Type B pancreatic cell (in vitro differentiated cells): ENCODE measurements around the gene DOK6. TPM values are rescaled to one million over a fixed set of nuclear protein-coding genes. Genes with fewer than 3 reads are reported as not detected.

Experiments
- DNase-seq: peaks from one replicate; pipeline ENCODE4 v3.0.0; 2021; ENCODE audit warnings: mixed read lengths; ENCODE audit not compliant: unreplicated experiment; ENCODE audit errors: extremely low spot score
- H3K27ac Mint-ChIP-seq: 2 replicates; pipeline ENCODE4 v1.8.0; 2021; ENCODE audit warnings: mild to moderate bottlenecking, mixed read lengths
- H3K27me3 Mint-ChIP-seq: 2 replicates; pipeline ENCODE4 v1.8.0; 2021; ENCODE audit warnings: mixed read lengths
- H3K36me3 Mint-ChIP-seq: 2 replicates; pipeline ENCODE4 v1.8.0; 2021; ENCODE audit warnings: mixed read lengths
- H3K4me1 Mint-ChIP-seq: one replicate; pipeline ENCODE4 v1.8.0; 2021; ENCODE audit warnings: mixed read lengths; ENCODE audit not compliant: unreplicated experiment
- H3K4me3 Mint-ChIP-seq: 2 replicates; pipeline ENCODE4 v1.8.0; 2021; ENCODE audit warnings: mild to moderate bottlenecking, mixed read lengths
- H3K9me3 Mint-ChIP-seq: 2 replicates; pipeline ENCODE4 v1.8.0; 2021; ENCODE audit warnings: mixed read lengths
- total RNA-seq: library from RNA; stranded (reverse); gene quantifications from 2 replicates; pipeline ENCODE4 v1.2.1, GENCODE V29; 2021; ENCODE audit warnings: low replicate concordance
- TF ChIP-seq, protein P1 (sequence below): fragments of 200-600 bp; sonication (generic); conservative IDR thresholded peaks from 2 replicates; pipeline ENCODE4 v1.5.0; 2021; ENCODE audit warnings: antibody characterized with exemption, mild to moderate bottlenecking

Gene DOK6
- total RNA-seq, 1 donor from 2014 or later: 7.3 TPM

DNA sequence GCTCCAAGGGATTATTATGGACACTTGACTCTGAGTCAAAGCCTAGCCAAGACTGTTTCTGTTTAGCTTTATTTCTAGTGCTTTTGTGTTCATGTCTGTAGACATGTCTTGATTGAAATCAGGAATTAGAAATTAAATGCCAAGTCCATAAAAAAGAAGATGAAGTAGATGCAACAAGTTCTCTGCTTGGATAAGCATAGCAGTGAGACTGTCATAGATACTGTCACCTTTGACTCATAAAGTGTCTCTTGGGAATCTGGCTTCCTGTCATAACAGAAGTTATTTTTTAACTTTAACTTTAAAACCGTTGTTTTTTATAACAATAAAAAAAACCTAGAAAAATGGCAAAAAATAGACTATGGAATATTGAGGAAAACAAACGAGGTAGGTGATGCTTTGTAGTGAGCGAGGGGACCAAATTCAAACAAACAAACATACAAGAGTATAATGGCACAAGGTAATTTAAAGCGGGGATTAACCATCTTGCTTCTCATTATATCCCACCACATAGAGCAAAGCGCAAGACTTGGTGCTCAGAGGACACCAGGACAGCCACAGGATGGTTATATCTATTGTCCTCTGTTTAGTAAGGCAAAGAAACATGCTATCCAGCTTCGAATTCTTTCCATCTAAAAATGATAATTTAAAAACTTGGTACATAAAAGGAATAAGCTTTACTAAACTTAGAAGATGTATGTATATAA, 482.4 kb downstream of the DOK6 start:
- Mint-ChIP-seq H3K4me1 (peaks cover 4% of the 10 kb centered on the region), H3K36me3 (no peaks in the 10 kb centered on the region), H3K9me3 (peaks cover 5% of the 10 kb centered on the region), H3K27ac (no peak overlapping the region), H3K27me3 (no peaks in the 10 kb centered on the region), H3K4me3 (no peak overlapping the region)
- TF ChIP-seq, protein P1, sequence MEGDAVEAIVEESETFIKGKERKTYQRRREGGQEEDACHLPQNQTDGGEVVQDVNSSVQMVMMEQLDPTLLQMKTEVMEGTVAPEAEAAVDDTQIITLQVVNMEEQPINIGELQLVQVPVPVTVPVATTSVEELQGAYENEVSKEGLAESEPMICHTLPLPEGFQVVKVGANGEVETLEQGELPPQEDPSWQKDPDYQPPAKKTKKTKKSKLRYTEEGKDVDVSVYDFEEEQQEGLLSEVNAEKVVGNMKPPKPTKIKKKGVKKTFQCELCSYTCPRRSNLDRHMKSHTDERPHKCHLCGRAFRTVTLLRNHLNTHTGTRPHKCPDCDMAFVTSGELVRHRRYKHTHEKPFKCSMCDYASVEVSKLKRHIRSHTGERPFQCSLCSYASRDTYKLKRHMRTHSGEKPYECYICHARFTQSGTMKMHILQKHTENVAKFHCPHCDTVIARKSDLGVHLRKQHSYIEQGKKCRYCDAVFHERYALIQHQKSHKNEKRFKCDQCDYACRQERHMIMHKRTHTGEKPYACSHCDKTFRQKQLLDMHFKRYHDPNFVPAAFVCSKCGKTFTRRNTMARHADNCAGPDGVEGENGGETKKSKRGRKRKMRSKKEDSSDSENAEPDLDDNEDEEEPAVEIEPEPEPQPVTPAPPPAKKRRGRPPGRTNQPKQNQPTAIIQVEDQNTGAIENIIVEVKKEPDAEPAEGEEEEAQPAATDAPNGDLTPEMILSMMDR: no peak
- no peak for DNase-seq

DNA sequence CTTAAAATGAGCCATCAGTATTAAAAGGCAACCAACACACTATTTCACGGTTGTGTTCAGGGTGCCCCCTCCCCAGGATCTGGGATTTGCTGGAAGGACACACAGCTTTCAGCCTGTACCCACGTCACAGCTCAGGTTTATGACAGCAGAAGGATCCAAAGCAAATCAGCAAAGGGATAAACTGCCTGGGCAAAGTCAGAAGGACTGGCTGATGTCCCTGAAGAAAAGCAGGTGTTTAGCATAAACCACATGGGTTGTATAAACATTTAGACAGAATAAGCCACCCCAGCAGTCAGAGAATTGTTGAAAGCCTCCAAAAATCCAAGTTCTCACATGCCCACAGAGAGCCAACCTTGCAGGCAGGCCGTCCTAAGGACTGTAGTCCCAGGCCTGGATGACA, 483.1 kb downstream of the DOK6 start:
- no peaks in the 10 kb centered on the region for H3K27me3 Mint-ChIP-seq
- no peak overlapping the region for H3K4me3 Mint-ChIP-seq
- H3K36me3 Mint-ChIP-seq: no peaks in the 10 kb centered on the region
- TF ChIP-seq, protein P1: no peak
- H3K27ac Mint-ChIP-seq: no peak overlapping the region
- peaks cover 2% of the 10 kb centered on the region for H3K4me1 Mint-ChIP-seq
- DNase-seq: no peak
- peaks cover 2% of the 10 kb centered on the region for H3K9me3 Mint-ChIP-seq

DNA sequence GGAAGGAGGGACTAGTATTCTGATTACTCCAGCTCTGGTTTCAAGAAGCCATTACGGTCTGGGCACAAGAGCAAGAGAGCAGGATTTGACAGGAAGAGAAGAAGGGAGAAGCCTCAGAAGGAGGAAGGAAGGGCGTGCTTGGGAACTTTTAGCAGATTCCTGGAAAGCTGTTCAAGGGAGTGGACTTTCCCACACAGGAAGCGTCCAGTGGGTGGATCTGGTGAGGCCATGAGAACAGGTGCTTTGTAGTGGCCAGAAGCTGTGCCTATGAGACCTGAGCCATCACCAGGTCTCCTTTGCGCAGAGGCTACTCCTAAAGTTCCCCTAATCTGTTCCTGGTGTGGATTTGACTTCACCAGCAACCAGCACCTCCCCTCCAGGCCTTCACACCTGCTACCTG, 484.7 kb downstream of the DOK6 start:
- DNase-seq: no peak
- Mint-ChIP-seq H3K4me3 (no peak overlapping the region), H3K27ac (no peak overlapping the region), H3K4me1 (no peaks in the 10 kb centered on the region), H3K27me3 (no peaks in the 10 kb centered on the region), H3K9me3 (no peaks in the 10 kb centered on the region), H3K36me3 (no peaks in the 10 kb centered on the region)
- TF ChIP-seq, protein P1: no peak

DNA sequence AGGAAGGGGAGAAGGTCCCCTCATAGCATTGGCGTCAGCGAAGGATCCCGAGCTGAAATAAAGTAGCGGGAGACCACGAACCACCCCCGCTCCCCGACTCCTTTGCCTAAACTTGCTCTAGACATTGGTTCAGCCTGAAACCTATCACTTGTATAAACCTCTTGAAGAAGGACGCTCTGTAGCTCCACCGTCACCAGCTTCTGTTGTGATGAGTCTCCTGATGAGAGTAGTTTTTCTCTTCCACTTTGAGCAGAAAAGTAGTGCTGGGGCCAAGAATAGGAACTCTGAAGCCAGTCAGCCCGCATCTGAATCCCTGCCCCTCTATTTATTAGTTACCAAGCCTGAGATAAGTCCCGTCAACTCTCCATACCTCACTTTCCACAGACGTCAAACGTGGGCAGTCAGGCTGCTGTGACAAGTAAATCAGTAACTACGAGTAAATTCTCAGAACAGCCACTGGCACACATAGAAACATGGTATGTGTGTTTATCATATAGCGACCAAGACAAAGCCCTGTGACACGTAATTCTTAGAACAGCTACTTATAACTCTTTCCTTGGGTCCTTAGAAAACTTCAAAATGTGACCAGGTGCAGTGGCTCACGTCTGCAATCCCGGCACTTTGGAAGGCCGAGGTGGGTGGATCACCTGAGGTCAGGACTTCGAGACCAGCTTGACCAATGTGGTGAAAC, 485.3 kb downstream of the DOK6 start:
- Mint-ChIP-seq H3K36me3 (no peaks in the 10 kb centered on the region), H3K27ac (no peak overlapping the region), H3K4me1 (no peaks in the 10 kb centered on the region), H3K9me3 (no peaks in the 10 kb centered on the region), H3K27me3 (no peaks in the 10 kb centered on the region), H3K4me3 (peak overlapping the region; percentile 27)
- DNase-seq: no peak
- TF ChIP-seq, protein P1: no peak

DNA sequence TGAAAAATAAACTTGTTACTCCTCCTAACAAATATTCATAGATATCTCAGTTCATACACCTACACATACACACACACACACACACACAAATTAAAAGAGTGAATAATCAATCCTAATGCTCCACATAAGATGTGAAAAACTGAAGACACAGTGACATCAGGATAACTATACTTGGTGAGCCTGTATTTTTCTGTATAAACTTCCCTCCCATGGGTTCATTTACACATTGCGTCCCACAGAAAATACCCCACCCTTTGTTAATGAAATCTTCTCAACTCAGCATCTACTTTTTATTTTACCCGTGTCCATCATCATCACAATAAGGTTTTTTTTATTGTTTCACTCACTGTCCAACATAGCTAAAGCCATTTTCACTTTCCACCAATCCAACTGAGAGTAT, 486.6 kb downstream of the DOK6 start:
- H3K27me3 Mint-ChIP-seq: no peaks in the 10 kb centered on the region
- no peaks in the 10 kb centered on the region for H3K9me3 Mint-ChIP-seq
- H3K36me3 Mint-ChIP-seq: no peaks in the 10 kb centered on the region
- H3K27ac Mint-ChIP-seq: no peak overlapping the region
- no peaks in the 10 kb centered on the region for H3K4me1 Mint-ChIP-seq
- TF ChIP-seq, protein P1: no peak
- DNase-seq: no peak
- no peak overlapping the region for H3K4me3 Mint-ChIP-seq
